A673 (cell line): ENCODE measurements around the gene MORC3. TPM values are rescaled to one million over a fixed set of nuclear protein-coding genes. Genes with fewer than 3 reads are reported as not detected.

ENCODE experiments used
- BruUV-seq: library from RNA; stranded (reverse); fragments of 400-500 nt; replicated peaks from 2 replicates; lab custom pipeline; 2021; lab: Mats Ljungman, UMichigan
- CTCF ChIA-PET: fragments of 300-600 bp; sonication (Branson Sonifier 250); formaldehyde crosslinking; loops from one replicate; lab custom pipeline; 2022; ENCODE audit warnings: antibody characterized with exemption; lab: Charles Lee
- POLR2A ChIA-PET: fragments of 300-600 bp; sonication (Branson Sonifier 250); formaldehyde crosslinking; loops from one replicate; lab custom pipeline; 2022; ENCODE audit warnings: antibody characterized with exemption; ENCODE audit not compliant: low non-redundant PET; lab: Charles Lee
- DNase-seq: peaks from one replicate; pipeline ENCODE4 v3.0.0-alpha.2; 2015; ENCODE audit warnings: low spot score
- H3K27ac ChIP-seq: fragments of 200-600 bp; sonication (generic); 2 replicates; pipeline ENCODE4 v1.5.1; 2016; ENCODE audit warnings: mixed run types, low read depth, mild to moderate bottlenecking, mixed read lengths, antibody characterized with exemption, low read length; ENCODE audit not compliant: poor library complexity, severe bottlenecking
- H3K27me3 ChIP-seq: fragments of 200-600 bp; sonication (generic); replicated peaks from 2 replicates; pipeline ENCODE4 v1.6.1; 2017; ENCODE audit warnings: mixed run types, low read depth, mild to moderate bottlenecking, mixed read lengths, antibody characterized with exemption, low read length; ENCODE audit not compliant: insufficient read depth, poor library complexity
- H3K36me3 ChIP-seq: fragments of 200-600 bp; sonication (generic); 2 replicates; pipeline ENCODE4 v1.6.1; 2016; ENCODE audit warnings: mixed run types, mild to moderate bottlenecking, mixed read lengths, antibody characterized with exemption, low read length; ENCODE audit not compliant: insufficient read depth, poor library complexity, severe bottlenecking
- H3K4me1 ChIP-seq: fragments of 200-600 bp; sonication (generic); 2 replicates; pipeline ENCODE4 v1.6.1; 2017; ENCODE audit warnings: mixed run types, mild to moderate bottlenecking, mixed read lengths, antibody characterized with exemption, low read length; ENCODE audit not compliant: insufficient read depth, poor library complexity, severe bottlenecking
- H3K4me3 ChIP-seq: fragments of 200-600 bp; sonication (generic); 2 replicates; pipeline ENCODE4 v1.5.1; 2016; ENCODE audit warnings: low read depth, mixed run types, mild to moderate bottlenecking, mixed read lengths, low read length; ENCODE audit not compliant: poor library complexity, severe bottlenecking
- H3K9me3 ChIP-seq: fragments of 200-600 bp; sonication (generic); 2 replicates; pipeline ENCODE4 v1.6.1; 2016; ENCODE audit warnings: mixed run types, low read depth, mild to moderate bottlenecking, mixed read lengths, antibody characterized with exemption, low read length; ENCODE audit not compliant: poor library complexity, severe bottlenecking
- CTCF ChIP-seq: fragments of 300-800, 200-600 bp; sonication (generic); conservative IDR thresholded peaks from 2 replicates; pipeline ENCODE4 v1.5.1; 2017; ENCODE audit warnings: low read depth, mild to moderate bottlenecking, antibody characterized with exemption, low read length, moderate library complexity, mixed read lengths
- EZH2 ChIP-seq: fragments of 200-600 bp; sonication (generic); IDR thresholded peaks from 2 replicates; pipeline ENCODE4 v1.6.1; 2017; ENCODE audit warnings: borderline replicate concordance, low read depth, mild to moderate bottlenecking, mixed read lengths, antibody characterized with exemption, low read length; ENCODE audit not compliant: poor library complexity, severe bottlenecking
- intact Hi-C: fragments of 100-400 bp; cut with micrococcal nuclease; formaldehyde crosslinking; loops from one replicate; pipeline ENCODE4 v1.10.0; 2022; ENCODE audit not compliant: unreplicated experiment
- total RNA-seq: library from RNA; stranded (reverse); gene quantifications from 2 replicates; pipeline ENCODE4 v1.2.3, GENCODE V29; 2021

Gene MORC3
- total RNA-seq, 1 experiment from 2014 or later = 30.0 TPM

GRCh38 chr21:36291509-36291908 lies 28.5 kb upstream of the MORC3 start:
- DNase-seq = no peak
- no peaks in the 10 kb centered on the region for H3K27me3 ChIP-seq
- no peak overlapping the region for H3K4me3 ChIP-seq
- no peaks in the 10 kb centered on the region for H3K9me3 ChIP-seq
- no peak for TF ChIP-seq EZH2
- no peak for TF ChIP-seq CTCF
- H3K27ac ChIP-seq = no peak overlapping the region
- ChIA-PET POLR2A (no interaction called here), CTCF (interaction anchor here (0.6 kb wide), 1 partner anchor 57 kb away, joined by 3 read pairs; no protein-coding TSS in a partner anchor)
- intact Hi-C loops = no loop called here
- no peaks in the 10 kb centered on the region for H3K4me1 ChIP-seq
- H3K36me3 ChIP-seq = no peaks in the 10 kb centered on the region
- BruUV-seq = no TSS peak

DNA sequence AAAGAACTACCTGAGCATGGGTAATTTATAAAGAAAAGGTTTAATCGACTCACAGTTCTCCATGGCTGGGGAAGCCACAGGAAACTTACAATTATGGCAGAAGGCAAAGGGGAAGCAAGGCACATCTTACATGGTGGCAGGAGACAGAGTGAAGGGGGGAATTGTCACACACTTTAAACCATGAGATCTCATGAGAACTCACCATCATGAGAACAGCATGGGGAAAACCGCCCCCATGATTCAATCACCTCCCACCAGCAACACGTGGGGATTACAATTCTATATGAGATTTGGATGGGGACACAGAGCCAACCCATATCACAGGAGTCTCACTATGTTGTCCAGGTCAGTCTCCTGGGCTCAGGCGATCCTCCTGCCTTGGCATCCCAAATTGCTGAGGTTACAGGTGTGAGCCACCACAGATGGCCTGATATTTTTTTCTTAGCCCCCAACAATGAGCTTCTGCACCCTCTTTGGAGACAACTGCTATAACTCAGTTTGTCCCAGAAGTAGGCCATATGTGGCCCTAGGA lies 22.5 kb upstream of the MORC3 start:
- H3K4me3 ChIP-seq = no peak overlapping the region
- H3K27ac ChIP-seq = no peak overlapping the region
- no peaks in the 10 kb centered on the region for H3K9me3 ChIP-seq
- no peaks in the 10 kb centered on the region for H3K27me3 ChIP-seq
- no TSS peak for BruUV-seq
- ChIA-PET POLR2A (no interaction called here), CTCF (no interaction called here)
- no peak for DNase-seq
- intact Hi-C loops = no loop called here
- H3K4me1 ChIP-seq = no peaks in the 10 kb centered on the region
- TF ChIP-seq EZH2 (no peak), CTCF (no peak)
- H3K36me3 ChIP-seq = no peaks in the 10 kb centered on the region

DNA sequence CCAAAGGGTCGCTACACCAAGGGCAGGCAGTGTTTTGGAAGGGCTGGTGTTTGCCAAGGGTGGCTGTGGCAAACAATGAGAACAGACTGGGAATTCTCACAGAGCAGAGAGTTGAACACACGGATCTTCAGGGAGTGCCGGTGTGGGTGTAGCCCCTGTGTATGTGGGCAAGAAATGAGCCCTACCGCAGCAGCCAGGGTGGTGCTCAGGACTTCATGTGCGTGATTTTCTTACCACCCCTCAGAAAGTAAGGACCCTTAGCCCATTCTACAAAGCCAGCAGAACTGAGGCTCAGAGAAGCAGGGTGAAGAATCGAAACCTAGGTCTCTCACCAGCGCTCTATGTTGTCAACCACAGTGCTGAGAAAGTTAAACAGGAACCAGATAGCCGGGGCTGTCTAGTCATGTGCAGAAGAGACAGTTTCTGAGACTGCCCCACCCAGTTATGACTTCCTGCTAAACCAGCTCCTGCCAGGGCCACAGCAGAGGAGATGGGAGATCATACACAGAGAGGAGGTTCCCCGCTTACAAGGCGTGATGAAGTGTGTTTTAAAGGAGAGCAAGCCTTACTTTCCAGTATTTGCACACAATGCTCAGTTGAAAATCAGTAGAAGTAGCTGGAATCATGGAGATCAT lies 21.9 kb upstream of the MORC3 start:
- no peaks in the 10 kb centered on the region for H3K27me3 ChIP-seq
- H3K27ac ChIP-seq = no peak overlapping the region
- intact Hi-C loops = no loop called here
- no peaks in the 10 kb centered on the region for H3K9me3 ChIP-seq
- DNase-seq = no peak
- TF ChIP-seq EZH2 (no peak), CTCF (no peak)
- BruUV-seq = no TSS peak
- no peaks in the 10 kb centered on the region for H3K4me1 ChIP-seq
- no peak overlapping the region for H3K4me3 ChIP-seq
- H3K36me3 ChIP-seq = no peaks in the 10 kb centered on the region
- CTCF ChIA-PET = no interaction called here
- POLR2A ChIA-PET = no interaction called here
